Posterior vena cava (tissue), 2 donors: ENCODE results near the gene CGB5. TPM values are rescaled to one million over a fixed set of nuclear protein-coding genes. Genes with fewer than 3 reads are reported as not detected.
"Not testable (repeated sequence)": the region's sequence is repeated elsewhere in the genome, so short reads cannot be mapped to it uniquely, and the experiment has no call there.

Source experiments
- DNase-seq: peaks from one replicate; pipeline ENCODE4 v3.0.0-alpha.2; 2020; ENCODE audit warnings: low spot score
- intact Hi-C, 2 donors: fragments of 100-400 bp; cut with DNase I; formaldehyde crosslinking; loops; one replicate each; pipeline versions ENCODE4 v1.14.1 to v1.14.2; 2022 to 2023
- long read RNA-seq, 2 donors: library from polyadenylated mRNA; unstranded; transcript quantifications; one replicate each; pipeline ENCODE4 v2.0.0, GENCODE V29; 2020 to 2021
- total RNA-seq, 2 donors: library from RNA; stranded (reverse); fragmentation: NEBNext Ultra II Directional; extraction: Animal tissue kit (Norgen Biotek cat#: 25700); gene quantifications; one replicate each; pipeline ENCODE4 v1.2.1, GENCODE V29; 2021
- donor health status: DM: yes; HTN: yes; CAD: no.
- donor health status: DM: yes; HTN: yes; CAD: no.

The CGB5 gene
- not detected for total RNA-seq
- long read RNA-seq, donor 1: 0 reads
- long read RNA-seq, donor 2: 0 reads

GRCh38 chr19:49043548-49043947 lies at the start of gene CGB5:
Gene CGB5 (plus strand): TSS chr19:49043848. CDS start chr19:49044210, 362 bp downstream.
- intact Hi-C loops, DNase-seq: not testable (repeated sequence)

- DNase-seq: no peak
- intact Hi-C loops: no loop called here
Observed at GRCh38 chr19:48994035-48994386, 49.6 kb upstream of the CGB5 start.

- DNase-seq: no peak
- intact Hi-C loops: no loop called here
Observed at GRCh38 chr19:48997972-48998371, 45.7 kb upstream of the CGB5 start.

GRCh38 chr19:48999481-49000325 lies 43.9 kb upstream of the CGB5 start:
- no peak for DNase-seq
- intact Hi-C loops: no loop called here

GRCh38 chr19:49004133-49004532 lies 39.5 kb upstream of the CGB5 start:
- DNase-seq: no peak
- intact Hi-C loops: no loop called here

- intact Hi-C loops: no loop called here
- DNase-seq: no peak
Observed at GRCh38 chr19:49004964-49005614, 38.6 kb upstream of the CGB5 start.

- DNase-seq: no peak
- intact Hi-C loops: no loop called here
Observed at GRCh38 chr19:49006905-49007304, 36.7 kb upstream of the CGB5 start.

GRCh38 chr19:49009828-49010227 lies 33.8 kb upstream of the CGB5 start:
- intact Hi-C loops: no loop called here
- DNase-seq: no peak

GRCh38 chr19:49010453-49010852 lies 33.2 kb upstream of the CGB5 start:
- intact Hi-C loops: no loop called here

GRCh38 chr19:49011194-49011593 lies 32.5 kb upstream of the CGB5 start:
- intact Hi-C loops: no loop called here
- no peak for DNase-seq

More at GRCh38 chr19:49010453-49010852, 33.2 kb upstream of the CGB5 start:
- DNase-seq: no peak

- DNase-seq: no peak
- intact Hi-C loops: no loop called here
Observed at GRCh38 chr19:49014123-49014869, 29.4 kb upstream of the CGB5 start.

GRCh38 chr19:49014870-49015255 lies 28.8 kb upstream of the CGB5 start:
- intact Hi-C loops: no loop called here
- DNase-seq: no peak

GRCh38 chr19:49016067-49016839 lies 27.4 kb upstream of the CGB5 start:
- DNase-seq: no peak
- intact Hi-C loops: no loop called here

GRCh38 chr19:49017041-49017665 lies 26.5 kb upstream of the CGB5 start, which contains the start of gene LHB:
Gene LHB (minus strand): TSS chr19:49017091. CDS start chr19:49017081, 10 bp downstream.
- DNase-seq: no peak
- intact Hi-C loops: no loop called here

- intact Hi-C loops: no loop called here
Observed at GRCh38 chr19:49017666-49018351, 25.8 kb upstream of the CGB5 start.

GRCh38 chr19:49018388-49019241 lies 25.0 kb upstream of the CGB5 start:
- intact Hi-C loops, DNase-seq: not testable (repeated sequence)

More at GRCh38 chr19:49017666-49018351, 25.8 kb upstream of the CGB5 start:
- DNase-seq: no peak

- no peak for DNase-seq
- intact Hi-C loops: no loop called here
Observed at GRCh38 chr19:49019242-49019932, 24.3 kb upstream of the CGB5 start.
